SH-SY5Y (cell line): ENCODE data around the gene ADAMTS2.

Experiments used
- GATA2 ChIP-seq: IDR thresholded peaks from 2 replicates; pipeline ENCODE4 v1.6.1; 2011; ENCODE audit warnings: mild to moderate bottlenecking, low read depth, low read length
- GATA3 ChIP-seq: IDR thresholded peaks from 2 replicates; pipeline ENCODE4 v1.6.1; 2011; ENCODE audit warnings: low read depth, mild to moderate bottlenecking, low read length, moderate library complexity

ADAMTS2 gene

GRCh38 chr5:179079165-179079987 is 265.9 kb downstream of the ADAMTS2 start:
- TF ChIP-seq GATA2 = no peak
- TF ChIP-seq GATA3 = no peak

GRCh38 chr5:179065703-179066102 is 279.6 kb downstream of the ADAMTS2 start:
- no peak for TF ChIP-seq GATA2

GRCh38 chr5:179061025-179061424 is 284.2 kb downstream of the ADAMTS2 start:
- TF ChIP-seq GATA2 = no peak
- no peak for TF ChIP-seq GATA3
